GM12878 (cell line): ENCODE results near the gene FAM78A. TPM values are rescaled to one million over a fixed set of nuclear protein-coding genes. Genes with fewer than 3 reads are reported as not detected.

Experiments used
- ATAC-seq: fragments of 200-7000 bp; cut with Tn5 transposase; 3 replicates; pipeline ENCODE4 v1.9.1; 2020; ENCODE audit warnings: mild to moderate bottlenecking, moderate library complexity
- BruUV-seq: library from RNA; stranded (reverse); fragments of 400-500 nt; replicated peaks from 2 replicates; lab custom pipeline; 2021; lab: Mats Ljungman, UMichigan
- CTCF ChIA-PET: fragments of 300-600 bp; sonication (Branson Sonifier 250); formaldehyde crosslinking; extraction: SDS; loops from one replicate; lab custom pipeline; 2021; ENCODE audit warnings: inconsistent platforms; lab: Yijun Ruan, JAX
- POLR2A ChIA-PET: fragments of 350-600 bp; formaldehyde crosslinking; extraction: SDS; loops from one replicate; lab custom pipeline; 2021; ENCODE audit warnings: inconsistent platforms; lab: Charles Lee
- RAD21 ChIA-PET: fragments of 300-600 bp; sonication (Branson Sonifier 250); formaldehyde crosslinking; loops from one replicate; lab custom pipeline; 2023; ENCODE audit warnings: antibody characterized with exemption; ENCODE audit not compliant: unreplicated experiment; lab: Charles Lee
- SMC1A ChIA-PET: fragments of 300-600 bp; sonication (Branson Sonifier 250); formaldehyde crosslinking; loops from one replicate; lab custom pipeline; 2023; ENCODE audit not compliant: unreplicated experiment, uncharacterized antibody; lab: Charles Lee
- DNase-seq: peaks from one replicate; pipeline ENCODE4 v3.0.0-alpha.2; 2011; ENCODE audit warnings: low read depth, low spot score
- FAIRE-seq: peaks from 3 replicates; lab custom pipeline; 2011; peaks lifted over from hg19 to GRCh38; lab: Jason Lieb, UNC
- H2AFZ ChIP-seq: 2 replicates; pipeline ENCODE4 v1.6.0; 2011; ENCODE audit warnings: low read depth, low read length, control low read depth; ENCODE audit not compliant: control insufficient read depth
- H3K27ac ChIP-seq: 2 replicates; pipeline ENCODE4 v1.5.1; 2011; ENCODE audit warnings: control low read depth; ENCODE audit not compliant: control insufficient read depth, insufficient read depth
- H3K27me3 ChIP-seq, 2 experiments: replicated peaks in 1 of 2; 2 replicates each; pipeline versions ENCODE4 v1.6.0 to v1.6.1; 2011; ENCODE audit warnings: low read length in 1 of 2; ENCODE audit not compliant: control insufficient read depth in 2 of 2, insufficient read depth in 2 of 2
- H3K36me3 ChIP-seq, 2 experiments: 2 replicates each; pipeline ENCODE4 v1.5.1; 2011; ENCODE audit warnings: low read length in 1 of 2; ENCODE audit not compliant: control insufficient read depth in 2 of 2, insufficient read depth in 2 of 2
- H3K4me1 ChIP-seq: 2 replicates; pipeline ENCODE4 v1.6.1; 2011; ENCODE audit warnings: mild to moderate bottlenecking, low read length, moderate library complexity, mixed read lengths; ENCODE audit not compliant: control insufficient read depth, insufficient read depth
- H3K4me2 ChIP-seq: 2 replicates; pipeline ENCODE4 v1.6.0; 2011; ENCODE audit warnings: control low read depth; ENCODE audit not compliant: control insufficient read depth, insufficient read depth
- H3K4me3 ChIP-seq: fragments of 200-600 bp; sonication (generic); 2 replicates; pipeline ENCODE4 v1.5.1; 2016
- H3K79me2 ChIP-seq: 2 replicates; pipeline ENCODE4 v1.6.0; 2011; ENCODE audit warnings: low read length; ENCODE audit not compliant: control insufficient read depth, insufficient read depth
- H3K9ac ChIP-seq: 2 replicates; pipeline ENCODE4 v1.8.0; 2011; ENCODE audit warnings: low read length, control low read depth, mixed read lengths; ENCODE audit not compliant: control insufficient read depth, insufficient read depth
- H3K9me3 ChIP-seq: replicated peaks from 3 replicates; pipeline ENCODE4 v1.5.1; 2011; ENCODE audit warnings: mild to moderate bottlenecking, low read length; ENCODE audit not compliant: control insufficient read depth, insufficient read depth
- H4K20me1 ChIP-seq: 2 replicates; pipeline ENCODE4 v1.6.0; 2011; ENCODE audit not compliant: control insufficient read depth, insufficient read depth
- HDGF ChIP-seq: fragments of 450-650 bp; IDR thresholded peaks from 2 replicates; pipeline ENCODE4 v1.6.1; 2016; ENCODE audit warnings: antibody characterized with exemption
- KAT2A ChIP-seq: conservative IDR thresholded peaks from 2 replicates; pipeline ENCODE4 v1.6.1; 2011; ENCODE audit warnings: low read depth, low read length; ENCODE audit not compliant: control insufficient read depth
- KLF5 ChIP-seq: fragments of 450-650 bp; IDR thresholded peaks from 2 replicates; pipeline ENCODE4 v1.6.1; 2014; ENCODE audit warnings: mild to moderate bottlenecking; ENCODE audit not compliant: partially characterized antibody
- MEF2B ChIP-seq: fragments of 450-650 bp; IDR thresholded peaks from 2 replicates; pipeline ENCODE4 v1.6.1; 2018; ENCODE audit warnings: mild to moderate bottlenecking, moderate library complexity; ENCODE audit not compliant: partially characterized antibody, poor library complexity, severe bottlenecking
- NFXL1 ChIP-seq: fragments of 450-650 bp; IDR thresholded peaks from 2 replicates; pipeline ENCODE4 v1.6.1; 2017; ENCODE audit warnings: antibody characterized with exemption, mild to moderate bottlenecking, borderline replicate concordance
- PKNOX1 ChIP-seq: fragments of 450-650 bp; IDR thresholded peaks from 2 replicates; pipeline ENCODE4 v1.6.1; 2016; ENCODE audit warnings: mild to moderate bottlenecking
- SIX5 ChIP-seq: IDR thresholded peaks from 2 replicates; pipeline ENCODE4 v1.6.1; 2011; ENCODE audit warnings: mild to moderate bottlenecking, low read depth, low read length, moderate library complexity; ENCODE audit not compliant: severe bottlenecking
- SUPT20H ChIP-seq: IDR thresholded peaks from 2 replicates; pipeline ENCODE4 v1.6.1; 2011; ENCODE audit warnings: low read depth, mild to moderate bottlenecking, low read length, moderate library complexity, borderline replicate concordance; ENCODE audit not compliant: control insufficient read depth
- TARDBP ChIP-seq: IDR thresholded peaks from 2 replicates; pipeline ENCODE4 v1.6.1; 2016; ENCODE audit warnings: borderline replicate concordance
- YY1 ChIP-seq: IDR thresholded peaks from 2 replicates; pipeline ENCODE4 v1.6.1; 2011; ENCODE audit warnings: low read depth, mild to moderate bottlenecking, low read length
- WGBS: methylation state at CpG from one replicate; pipeline ENCODE4 v1.1.6; 2016; ENCODE audit warnings: low lambda C conversion rate; ENCODE audit not compliant: insufficient replicate concordance, insufficient coverage; ENCODE audit errors: missing lambda C conversion rate; 5-methylcytosine and 5-hydroxymethylcytosine counted together
- in situ Hi-C: fragments of 300-500 bp; cut with MboI; formaldehyde crosslinking; loops from 9 replicates; pipeline ENCODE4 v1.14.3; 2018; ENCODE audit warnings: mixed read lengths
- intact Hi-C: fragments of 100-400 bp; cut with micrococcal nuclease; formaldehyde crosslinking; loops from one replicate; pipeline ENCODE4 v1.14.2; 2022; ENCODE audit not compliant: unreplicated experiment
- polyA plus RNA-seq, 11 experiments: library from polyadenylated mRNA; depleted of rRNA in 4 of 11; unstranded in 6 of 11; stranded (reverse) in 5 of 11; fragments of >200 nt; fragmentation: Nextera tagmentation in 4 of 11; fragmentation: Illumina TruSeq in 1 of 11; extraction: Ambion mirVana in 4 of 11; extraction: Trizol in 1 of 11; gene quantifications; 1 replicate in 1 of 11; 2 replicates in 10 of 11; pipeline versions ENCODE4 v1.2.1 to v1.2.3, GENCODE V29; 2011 to 2016; ENCODE audit warnings: inconsistent platforms in 2 of 11, missing spikeins in 2 of 11, low read depth in 1 of 11
- total RNA-seq, 4 experiments: library from RNA; depleted of rRNA in 3 of 4; stranded (reverse); fragments of >200 nt in 3 of 4; fragmentation: Illumina TruSeq in 1 of 4; extraction: Trizol in 1 of 4; gene quantifications; 2 replicates each; pipeline versions ENCODE4 v1.2.1 to v1.2.3, GENCODE V29; 2013 to 2021

The FAM78A gene
- total and polyA plus RNA-seq, 10 of the 15 experiments (the other 5 are each of a cell fraction or from before 2014, with no cell fraction given) = 0.18 to 32.5 (median 12.2) TPM

GRCh38 chr9:131289301-131290035 is 13.2 kb upstream of the FAM78A start, which contains the start of gene PLPP7 (continued):
- TF ChIP-seq YY1 (peak; percentile 45; the same call in 1 of the 2 replicates), HDGF (no peak), TARDBP (no peak), NFXL1 (no peak), SIX5 (peak; percentile 73)

GRCh38 chr9:131288217-131288616 is 11.9 kb upstream of the FAM78A start:
- Histone ChIP-seq H3K9ac (no peak overlapping the region), H3K4me2 (no peak overlapping the region), H2AFZ (no peak overlapping the region), H3K36me3 (no peaks in the 10 kb centered on the region), H3K9me3 (no peaks in the 10 kb centered on the region), H3K4me1 (no peaks in the 10 kb centered on the region), H3K27me3 (no peaks in the 10 kb centered on the region; a peak in 1 of 4 replicates), H3K27ac (no peak overlapping the region), H3K79me2 (no peaks in the 10 kb centered on the region), H4K20me1 (no peaks in the 10 kb centered on the region), H3K4me3 (no peak overlapping the region)
- WGBS = 65% methylated on average over 8 of the region's 9 CpGs
- in situ Hi-C loops = no loop called here
- no TSS peak for BruUV-seq
- RAD21 ChIA-PET = no interaction called here
- no peak for TF ChIP-seq PKNOX1
- TF ChIP-seq KLF5 = no peak
- no peak for TF ChIP-seq MEF2B
- no peak for TF ChIP-seq SUPT20H
- TF ChIP-seq KAT2A = no peak
- intact Hi-C loops = no loop called here
- ATAC-seq = no peak
- no peak for FAIRE-seq
- POLR2A ChIA-PET = no interaction called here
- CTCF ChIA-PET = interaction anchor here (1.0 kb wide), 1 partner anchor 48 kb away, joined by 3 read pairs; no protein-coding TSS in a partner anchor
- DNase-seq = no peak
- SMC1A ChIA-PET = no interaction called here
